ENCODE data around the gene ZNF296.
A peak's percentile ranks its signal among the peaks of the same experiment; 100 is the strongest.

The ZNF296 gene

GRCh38 chr19:45090034-45090433 is 13.8 kb upstream of the ZNF296 start:
- Histone ChIP-seq H3K4me1 (peaks cover 21 to 41% (median 35%) of the 10 kb centered on the region in 10 experiments), H4K20me1 (peaks cover 0 to 68% (median 54%) of the 10 kb centered on the region in 11 experiments; a peak in 20 of 22 replicates), H3K9me3 (replicated peaks in 1 of 11) (peaks cover 0 to 6% (median 0%) of the 10 kb centered on the region in 11 experiments; a peak in 2 of 22 replicates), H3K27ac (no peak overlapping the region), H3K36me3 (peaks cover 38 to 63% (median 50%) of the 10 kb centered on the region in 11 experiments), H3K4me2 (no peak overlapping the region), H3K4me3 (no peak overlapping the region), H3K9ac (no peak overlapping the region), H3K27me3 (no peaks in the 10 kb centered on the region)
- no peak for TF ChIP-seq Cebpa-rat (IDR thresholded peaks at IDR 0.05)

GRCh38 chr19:45087531-45087930 is 11.3 kb upstream of the ZNF296 start:
- Histone ChIP-seq H3K4me3 (no peak overlapping the region), H3K4me1 (peaks cover 8 to 28% (median 21%) of the 10 kb centered on the region in 10 experiments), H3K4me2 (peak overlapping the region; percentile 19 to 65 (median 47)), H3K9me3 (replicated peaks in 1 of 11) (peaks cover 0 to 6% (median 0%) of the 10 kb centered on the region in 11 experiments; a peak in 2 of 22 replicates), H4K20me1 (peaks cover 0 to 73% (median 39%) of the 10 kb centered on the region in 11 experiments; a peak in 18 of 22 replicates), H3K27me3 (no peaks in the 10 kb centered on the region), H3K9ac (peak overlapping the region in 10 of 11 experiments; percentile 17 to 62 (median 46); a peak in 14 of 22 replicates), H3K36me3 (peaks cover 47 to 82% (median 61%) of the 10 kb centered on the region in 11 experiments), H3K27ac (peak overlapping the region in 8 of 11 experiments; percentile 10 to 60 (median 48); a peak in 13 of 22 replicates)
- TF ChIP-seq Cebpa-rat (IDR thresholded peaks at IDR 0.05) = no peak

GRCh38 chr19:45086480-45086879 is 10.2 kb upstream of the ZNF296 start:
- peaks cover 57 to 92% (median 71%) of the 10 kb centered on the region in 11 experiments for H3K36me3 ChIP-seq
- TF ChIP-seq Cebpa-rat (IDR thresholded peaks at IDR 0.05) = no peak
- no peak overlapping the region for H3K27ac ChIP-seq
- no peak overlapping the region for H3K4me3 ChIP-seq
- peaks cover 0 to 6% (median 0%) of the 10 kb centered on the region in 11 experiments; a peak in 2 of 22 replicates for H3K9me3 ChIP-seq (replicated peaks in 1 of 11)
- H4K20me1 ChIP-seq = peaks cover 0 to 82% (median 47%) of the 10 kb centered on the region in 11 experiments; a peak in 19 of 22 replicates
- peaks cover 9 to 34% (median 26%) of the 10 kb centered on the region in 10 experiments for H3K4me1 ChIP-seq
- H3K9ac ChIP-seq = no peak overlapping the region
- H3K4me2 ChIP-seq = no peak overlapping the region
- H3K27me3 ChIP-seq = no peaks in the 10 kb centered on the region

- no peaks in the 10 kb centered on the region for H3K27me3 ChIP-seq
- H3K27ac ChIP-seq = no peak overlapping the region
- H3K9ac ChIP-seq = peak overlapping the region in 2 of 11 experiments; percentile 28 to 37; a peak in 1 of 22 replicates
- H3K9me3 ChIP-seq (replicated peaks in 1 of 11) = no peaks in the 10 kb centered on the region
- H4K20me1 ChIP-seq = peaks cover 0 to 68% (median 25%) of the 10 kb centered on the region in 11 experiments; a peak in 13 of 22 replicates
- TF ChIP-seq Cebpa-rat (IDR thresholded peaks at IDR 0.05) = no peak
- peak overlapping the region in 3 of 11 experiments; percentile 5 to 92 (median 8); a peak in 2 of 22 replicates for H3K4me2 ChIP-seq
- peaks cover 35 to 51% (median 45%) of the 10 kb centered on the region in 10 experiments for H3K4me1 ChIP-seq
- no peak overlapping the region for H3K4me3 ChIP-seq
- peaks cover 29 to 58% (median 41%) of the 10 kb centered on the region in 11 experiments for H3K36me3 ChIP-seq
Observed at GRCh38 chr19:45082170-45082569, 5.9 kb upstream of the ZNF296 start.

GRCh38 chr19:45079911-45080370 is 3.7 kb upstream of the ZNF296 start:
- Histone ChIP-seq H3K9ac (peak overlapping the region; percentile 88 to 96 (median 90)), H3K4me3 (peak overlapping the region; percentile 88 to 99 (median 94)), H4K20me1 (peaks cover 0 to 57% (median 23%) of the 10 kb centered on the region in 11 experiments; a peak in 18 of 22 replicates), H3K9me3 (replicated peaks in 1 of 11) (no peaks in the 10 kb centered on the region), H3K27ac (peak overlapping the region; percentile 73 to 92 (median 84); a peak in 21 of 22 replicates), H3K36me3 (peaks cover 18 to 39% (median 28%) of the 10 kb centered on the region in 11 experiments), H3K4me2 (peak overlapping the region; percentile 83 to 99 (median 95)), H3K27me3 (no peaks in the 10 kb centered on the region), H3K4me1 (peaks cover 38 to 57% (median 51%) of the 10 kb centered on the region in 10 experiments)
- TF ChIP-seq Cebpa-rat (IDR thresholded peaks at IDR 0.05) = no peak

- Histone ChIP-seq H3K4me2 (peak within 1 kb of the TSS; percentile 83 to 99 (median 95)), H3K27ac (peak within 1 kb of the TSS; percentile 73 to 92 (median 84); a peak in 21 of 22 replicates), H3K4me1 (peaks cover 45 to 63% (median 58%) of the 10 kb centered on the region in 10 experiments), H3K36me3 (peaks cover 14 to 36% (median 25%) of the 10 kb centered on the region in 11 experiments), H3K9me3 (replicated peaks in 1 of 11) (no peaks in the 10 kb centered on the region), H4K20me1 (peaks cover 5 to 57% (median 24%) of the 10 kb centered on the region in 11 experiments; a peak in 20 of 22 replicates), H3K27me3 (no peaks in the 10 kb centered on the region), H3K9ac (peak within 1 kb of the TSS; percentile 88 to 96 (median 90)), H3K4me3 (peak within 1 kb of the TSS; percentile 88 to 99 (median 94))
- TF ChIP-seq Cebpa-rat (IDR thresholded peaks at IDR 0.05) = no peak
Observed at GRCh38 chr19:45079063-45079910, 3.0 kb upstream of the ZNF296 start, which contains the start of gene GEMIN7. GEMIN7 (plus strand) TSS chr19:45079260; CDS start chr19:45090115, 10,855 bp downstream.

- Histone ChIP-seq H3K27me3 (no peaks in the 10 kb centered on the region), H3K27ac (peak overlapping the region in 10 of 11 experiments; percentile 83 to 92 (median 85); a peak in 20 of 22 replicates)
Observed at GRCh38 chr19:45078390-45079062, 2.2 kb upstream of the ZNF296 start.

More at GRCh38 chr19:45078390-45079062, 2.2 kb upstream of the ZNF296 start:
- Histone ChIP-seq H3K4me3 (peak overlapping the region; percentile 88 to 99 (median 94)), H3K9ac (peak overlapping the region; percentile 88 to 96 (median 90)), H4K20me1 (peaks cover 5 to 60% (median 32%) of the 10 kb centered on the region in 11 experiments; a peak in 20 of 22 replicates), H3K4me1 (peaks cover 51 to 71% (median 65%) of the 10 kb centered on the region in 10 experiments), H3K36me3 (peaks cover 14 to 38% (median 30%) of the 10 kb centered on the region in 11 experiments), H3K4me2 (peak overlapping the region; percentile 83 to 99 (median 95)), H3K9me3 (replicated peaks in 1 of 11) (no peaks in the 10 kb centered on the region)
- no peak for TF ChIP-seq Cebpa-rat (IDR thresholded peaks at IDR 0.05)
